Stimulated activated CD8-positive, alpha-beta memory T cell treated with anti-CD3 and anti-CD28 coated beads, Interleukin-4, amount 100 ng/mL, for 4 hours (primary cell): ENCODE measurements around the gene ACTG2.
"Not testable (repeated sequence)": the region's sequence is repeated elsewhere in the genome, so short reads cannot be mapped to it uniquely, and the experiment has no call there.

Experiments used
- DNase-seq, 2 donors: peaks; one replicate each; pipeline ENCODE4 v3.0.0-alpha.2; 2020; ENCODE audit warnings: low read depth in 2 of 2, low spot score in 1 of 2

ACTG2 gene

DNA sequence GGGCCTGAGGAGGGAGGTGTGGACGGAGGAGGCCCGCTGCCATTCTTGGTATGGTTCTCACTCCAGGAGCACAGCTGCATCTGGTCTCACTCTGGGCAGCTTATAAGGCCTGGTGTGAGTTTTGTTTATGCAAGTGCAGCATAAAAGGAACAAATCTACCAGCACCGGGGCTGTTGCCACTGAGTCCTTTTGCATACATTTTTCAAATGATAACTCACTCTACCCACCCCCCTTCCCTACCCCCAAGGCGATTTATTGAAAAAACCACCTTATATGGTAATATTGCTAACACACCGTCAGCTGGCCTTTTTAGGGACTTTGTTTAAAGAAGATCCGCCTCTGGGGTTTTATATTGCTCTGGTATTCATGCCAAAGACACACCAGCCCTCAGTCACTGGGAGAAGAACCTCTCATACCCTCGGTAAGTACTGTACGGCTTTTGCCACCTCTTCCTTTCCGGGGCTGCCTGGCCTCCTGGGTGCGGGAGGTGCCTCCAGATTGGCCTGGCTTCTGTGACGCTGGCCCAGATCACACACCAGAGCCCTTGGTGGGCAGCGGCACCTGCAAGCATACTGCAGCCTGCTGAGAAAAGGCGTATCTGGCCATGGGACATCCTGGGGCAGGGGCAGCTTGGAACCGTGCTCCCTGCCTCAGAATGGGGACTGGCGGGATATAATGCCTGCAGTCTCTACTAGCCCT is at the start of gene ACTG2:
ACTG2 (plus strand) TSS at position 378 of the 699 bp plus-strand sequence. CDS start 8,304 bp downstream, outside the sequence.
- no peak for DNase-seq

DNA sequence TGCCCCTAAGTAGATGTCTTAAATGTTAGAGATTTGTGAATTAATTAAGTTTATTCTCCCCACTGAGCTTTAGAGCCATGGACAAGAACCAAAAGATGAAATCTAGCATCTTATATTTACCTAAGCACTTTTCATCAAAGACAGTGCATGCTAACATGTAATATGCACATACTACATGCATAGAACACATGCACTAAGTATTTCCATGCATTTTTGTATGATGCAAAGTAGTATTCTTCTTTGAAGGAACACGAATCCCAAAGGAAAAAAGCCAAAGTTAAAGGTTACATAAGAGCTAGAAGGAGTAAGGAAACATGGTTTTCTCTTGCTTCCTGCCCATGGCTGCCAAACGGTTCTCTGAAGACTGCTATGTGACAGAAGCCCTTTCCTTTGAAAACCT is 48.7 kb upstream of the ACTG2 start:
- no peak for DNase-seq

DNA sequence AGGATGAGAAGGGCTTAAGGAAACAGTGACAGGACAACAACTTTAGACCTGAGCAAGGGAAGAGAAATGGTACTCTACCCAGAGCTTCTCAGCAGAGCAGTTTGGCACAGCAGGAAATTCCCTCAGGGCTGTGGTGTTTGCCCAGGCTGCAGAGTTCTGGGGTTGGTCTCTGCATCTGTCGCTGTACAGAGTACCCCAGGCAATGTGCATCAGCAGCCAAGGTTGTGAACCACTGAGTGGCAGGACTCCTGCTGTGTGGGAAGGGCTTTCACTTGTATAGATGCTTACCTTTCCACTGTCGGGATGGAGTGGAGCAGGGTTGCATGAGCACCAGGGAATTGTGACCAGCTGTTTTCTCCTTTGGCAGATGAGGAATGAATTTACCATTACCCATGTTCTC is 42.8 kb upstream of the ACTG2 start:
- no peak for DNase-seq

DNA sequence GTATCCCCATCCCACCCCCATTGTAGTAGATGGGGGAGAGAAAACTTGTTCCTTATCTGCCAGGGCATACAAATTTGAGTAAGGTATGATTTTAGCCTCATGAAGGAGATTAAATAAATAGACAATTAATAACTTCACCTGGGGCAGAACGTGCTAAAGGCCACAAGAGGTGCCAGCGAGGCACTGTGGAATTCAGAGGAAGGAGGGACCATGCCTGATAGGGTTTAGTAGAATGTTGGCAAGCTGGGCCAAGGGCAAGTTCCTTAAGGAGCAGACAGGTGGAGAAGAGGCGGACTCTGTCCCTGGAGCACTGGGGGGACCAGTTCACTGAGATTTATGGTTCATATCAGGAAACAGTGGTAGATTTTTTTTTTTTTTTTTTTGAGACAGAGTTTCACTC is 41.5 kb upstream of the ACTG2 start:
- DNase-seq, result no peak

DNA sequence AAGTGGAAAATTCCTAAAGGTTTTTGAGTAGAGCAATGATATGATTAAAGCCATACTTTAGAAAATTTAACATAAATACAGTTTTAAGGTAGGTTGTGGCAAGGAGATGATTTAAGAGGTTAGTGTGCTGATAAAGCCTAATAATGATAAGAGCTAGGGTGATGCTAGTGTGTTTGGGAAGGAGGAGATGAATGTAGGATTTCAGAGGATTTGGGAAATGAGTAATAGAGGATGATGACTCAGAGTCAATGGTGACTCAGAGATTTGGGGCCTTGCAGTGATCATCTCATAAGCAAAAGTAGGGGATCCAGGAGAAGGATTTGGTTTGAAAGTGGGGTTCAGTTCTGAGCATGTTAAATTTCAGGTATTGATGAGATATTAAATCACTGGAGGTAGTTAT is 40.8 kb upstream of the ACTG2 start:
- no peak for DNase-seq

DNA sequence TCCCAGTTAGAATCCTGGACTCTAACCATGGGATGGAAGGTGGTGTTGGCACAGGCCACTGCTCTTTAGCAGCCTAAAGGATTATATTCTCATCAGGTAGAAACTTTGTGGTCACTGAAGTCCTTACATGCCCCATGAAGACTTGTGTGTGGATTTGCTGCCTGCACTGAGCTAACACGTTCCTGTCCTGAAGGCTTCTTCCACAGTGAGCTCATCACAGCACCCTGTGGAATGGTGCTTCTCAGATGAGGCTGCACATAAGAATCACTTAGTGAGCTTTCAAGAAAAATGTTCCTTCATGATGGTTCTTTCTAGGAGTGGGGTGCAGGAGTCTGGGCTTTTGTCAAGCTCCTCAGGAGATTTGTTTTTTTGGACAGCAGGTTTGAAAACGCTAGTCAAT is 37.3 kb upstream of the ACTG2 start:
- DNase-seq, result no peak

DNA sequence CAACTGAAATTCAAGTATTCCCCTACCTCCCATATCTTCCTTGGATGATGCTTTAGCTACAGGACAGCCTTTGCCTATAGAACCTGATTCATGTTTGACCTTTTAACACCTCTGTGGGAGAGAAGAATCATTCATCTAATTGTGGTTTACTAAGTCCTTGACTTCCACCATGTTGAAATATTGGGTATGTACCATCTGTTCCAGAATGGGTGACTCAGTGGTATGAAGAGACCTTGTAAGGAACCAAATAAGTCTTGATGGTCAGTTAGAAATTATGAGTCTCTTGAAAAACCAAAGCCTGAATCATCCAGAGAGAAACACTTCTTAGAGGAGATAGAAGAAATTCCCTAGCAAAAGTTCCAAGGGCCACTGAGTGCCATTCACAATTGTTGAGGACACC is 36.6 kb upstream of the ACTG2 start:
- DNase-seq, result no peak

DNA sequence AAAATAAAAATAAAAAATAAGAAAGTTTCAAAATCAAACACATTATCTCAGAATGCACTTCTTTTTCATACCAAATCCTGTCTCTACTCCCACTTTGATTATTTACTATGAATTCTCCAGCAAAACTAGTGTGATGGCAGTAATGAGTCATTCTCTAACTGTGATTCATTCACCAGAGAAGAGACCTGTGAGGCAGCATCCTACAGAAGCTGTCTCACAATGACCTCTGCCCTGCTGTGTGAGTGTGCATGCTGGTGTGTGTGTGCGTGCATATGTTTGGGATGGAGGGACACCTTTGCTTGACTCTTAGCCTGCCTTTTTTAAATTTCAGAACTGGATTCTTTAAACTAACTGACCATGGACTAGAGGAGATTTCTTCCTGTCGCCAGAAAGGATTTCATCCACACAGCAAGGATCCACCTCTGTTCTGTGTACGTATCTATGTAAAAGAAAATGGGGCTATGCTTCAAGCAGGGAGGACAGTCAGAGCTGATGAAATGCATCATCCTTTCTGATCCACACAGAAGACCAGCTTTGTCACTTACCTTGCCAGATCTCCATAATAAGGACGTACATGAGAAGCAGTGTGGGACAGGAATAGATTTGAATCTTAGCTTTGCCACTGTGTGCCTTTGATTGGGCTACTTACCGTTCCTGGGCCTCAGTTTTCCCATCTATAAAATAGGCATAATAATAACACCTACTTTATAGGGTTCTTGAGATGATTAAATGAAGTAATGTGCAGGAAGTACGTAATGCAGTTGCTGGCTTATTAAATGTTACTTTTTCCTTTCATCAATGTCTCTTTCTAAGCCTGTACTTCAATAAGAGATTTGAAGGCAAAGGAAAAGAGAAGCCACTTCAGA is 32.9 kb upstream of the ACTG2 start:
- no peak for DNase-seq

DNA sequence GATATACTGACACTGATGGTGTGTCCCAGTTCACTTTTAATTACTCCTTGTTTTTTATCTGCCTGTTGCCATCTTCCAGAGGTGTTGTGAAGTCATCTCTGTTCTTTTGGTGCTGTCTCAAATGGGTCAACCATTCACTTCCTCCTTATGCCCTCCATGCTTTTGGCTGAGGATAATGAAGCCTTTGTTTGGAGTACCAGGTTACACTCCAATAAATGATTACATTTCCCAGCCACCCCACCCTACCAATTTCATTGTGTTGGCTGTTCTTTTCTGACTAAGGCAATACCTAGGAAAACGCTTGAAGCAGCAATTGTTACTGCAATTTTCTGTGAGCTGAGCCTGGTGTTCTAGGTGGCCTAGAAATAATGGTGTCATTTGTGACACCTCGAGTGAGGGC is 29.8 kb upstream of the ACTG2 start:
- no peak for DNase-seq

DNA sequence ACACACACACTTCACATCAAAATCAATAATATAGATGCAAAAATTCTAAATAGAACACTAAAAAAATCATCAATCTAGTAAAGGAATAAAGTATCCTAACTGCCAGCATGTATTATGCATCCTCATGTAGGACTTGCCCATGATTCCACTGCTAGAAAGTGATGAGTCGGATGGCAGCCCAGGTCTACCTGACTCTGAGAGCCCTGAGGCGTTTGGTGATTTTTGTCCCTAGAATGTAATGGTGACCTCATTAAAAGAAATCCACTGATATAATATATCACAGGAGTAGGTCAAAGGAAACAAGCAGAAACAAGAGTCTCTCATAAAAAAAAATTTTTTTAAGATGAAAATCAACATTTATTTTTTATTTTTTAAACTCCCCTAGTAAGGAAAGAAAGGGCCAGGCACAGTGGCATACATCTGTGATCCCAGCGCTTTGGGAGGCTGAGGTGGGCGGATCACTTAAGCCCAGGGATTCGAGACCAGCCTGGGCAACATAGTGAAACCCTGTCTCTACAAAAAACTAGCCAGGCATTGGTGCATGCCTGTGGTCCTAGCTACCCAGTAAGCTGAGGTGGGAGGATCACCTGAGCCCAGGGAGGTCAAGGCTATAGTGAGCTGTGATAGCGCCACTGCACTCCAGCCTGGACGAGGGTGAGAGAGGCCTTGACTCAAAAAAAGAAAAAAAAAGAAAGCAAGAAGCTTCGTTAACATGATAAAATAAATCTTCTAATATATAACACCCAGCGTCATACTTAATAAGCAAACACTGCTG is 24.4 kb upstream of the ACTG2 start:
- DNase-seq, result no peak

DNA sequence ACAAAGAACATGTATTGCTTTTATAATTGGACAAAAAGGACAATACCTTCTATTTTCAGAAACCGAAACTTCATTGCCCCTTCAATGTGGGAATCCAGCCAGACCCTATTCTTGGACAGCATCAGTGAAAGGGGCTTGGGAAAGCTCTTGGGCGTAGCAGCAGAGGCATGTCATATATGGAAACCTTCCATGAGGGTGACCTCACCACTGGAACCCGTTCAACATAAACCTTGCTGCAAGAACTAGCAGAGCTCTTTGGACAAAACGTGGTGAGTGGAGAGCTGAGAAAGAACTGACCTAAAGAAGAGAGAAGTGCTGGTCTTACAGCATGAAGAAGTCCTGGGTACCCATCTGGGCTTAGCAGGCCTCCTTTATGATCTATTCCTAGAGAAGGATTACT is 22.7 kb upstream of the ACTG2 start:
- no peak for DNase-seq

DNA sequence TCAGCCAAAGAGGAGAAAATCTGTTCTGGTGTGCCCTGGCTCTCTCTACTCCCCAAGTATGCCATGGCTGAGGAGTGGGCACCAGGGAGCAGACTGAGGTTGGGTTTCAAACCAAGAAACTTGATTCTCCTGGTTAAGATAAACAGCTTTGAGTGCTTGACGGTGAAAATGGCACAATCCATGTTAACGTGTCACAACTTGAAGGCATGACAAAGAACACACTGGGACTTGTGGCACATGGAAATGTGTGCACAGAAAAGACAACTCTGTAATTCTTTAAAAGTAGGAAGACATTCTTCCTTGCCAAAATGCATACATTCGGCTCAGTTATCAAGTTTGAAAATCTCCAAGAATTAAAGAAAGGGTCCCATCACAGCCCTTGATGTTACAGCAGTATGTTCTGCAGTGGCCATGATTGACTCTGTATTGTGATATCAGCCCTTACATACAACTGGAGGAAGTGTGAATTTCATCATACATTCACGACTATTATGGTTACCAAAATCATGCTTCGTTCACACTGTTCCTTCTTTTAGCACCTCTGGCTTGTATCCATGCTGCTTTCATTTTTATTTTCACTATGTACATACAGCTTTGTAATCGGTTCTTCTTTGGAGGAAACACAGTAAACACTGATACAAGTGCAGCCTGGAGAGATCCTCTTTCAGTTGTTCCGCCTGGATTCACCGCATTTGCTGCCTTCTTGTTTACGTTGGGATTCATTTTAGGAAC is 15.6 kb upstream of the ACTG2 start:
- no peak for DNase-seq

DNA sequence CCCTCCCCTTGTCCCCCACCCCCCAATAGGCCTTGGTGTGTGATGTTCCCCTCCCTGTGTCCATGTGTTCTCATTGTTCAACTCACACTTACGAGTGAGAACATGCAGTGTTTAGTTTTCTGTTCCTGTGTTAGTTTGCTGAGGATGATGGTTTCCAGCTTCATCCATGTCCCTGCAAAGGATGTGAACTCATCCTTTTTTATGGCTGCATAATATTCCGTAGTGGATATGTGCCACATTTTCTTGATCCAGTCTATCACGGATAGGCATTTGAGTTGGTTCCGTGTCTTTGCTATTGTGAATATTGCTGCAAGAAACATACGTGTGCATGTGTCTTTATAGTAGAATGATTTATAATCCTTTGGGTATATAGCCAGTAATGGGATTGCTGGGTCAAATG is 14.8 kb upstream of the ACTG2 start:
- not testable (repeated sequence) for DNase-seq

DNA sequence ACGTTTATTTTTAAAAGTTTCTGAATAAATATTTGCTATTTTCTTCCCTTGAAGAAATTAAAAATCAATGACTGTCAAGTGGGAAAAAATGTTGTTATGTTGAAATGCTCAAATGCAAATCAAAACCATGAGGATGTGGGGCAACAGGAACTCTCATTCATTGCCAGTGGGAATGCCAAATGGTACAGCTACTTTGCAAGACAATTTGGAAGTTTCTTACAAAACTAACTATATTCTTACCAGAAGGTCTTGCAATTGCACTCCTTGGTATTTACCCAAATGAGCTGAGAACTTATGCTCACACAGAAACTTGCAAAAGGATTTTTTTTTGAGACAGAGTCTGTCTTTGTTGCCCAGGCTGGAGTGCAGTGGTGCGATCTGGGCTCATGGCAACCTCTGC is 7.4 kb upstream of the ACTG2 start:
- no peak for DNase-seq

DNA sequence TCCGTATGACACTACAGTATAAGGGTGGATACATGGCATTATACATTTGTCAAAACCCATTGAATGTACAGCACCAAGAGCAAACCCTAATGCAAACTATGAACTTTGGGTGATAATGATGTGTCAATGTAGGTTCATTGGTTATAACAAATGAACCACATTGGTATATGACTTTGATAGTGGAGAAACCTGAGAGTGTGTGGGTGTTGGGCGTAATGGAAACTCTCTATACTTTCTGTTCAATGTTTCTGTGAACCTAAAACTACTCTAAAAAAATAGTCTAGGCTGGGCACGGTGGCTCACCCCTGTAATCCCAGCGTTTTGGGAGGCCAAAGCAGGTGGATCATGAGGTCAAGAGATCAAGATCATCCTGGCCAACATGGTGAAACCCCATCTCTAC is 6.5 kb upstream of the ACTG2 start:
- DNase-seq, result no peak

DNA sequence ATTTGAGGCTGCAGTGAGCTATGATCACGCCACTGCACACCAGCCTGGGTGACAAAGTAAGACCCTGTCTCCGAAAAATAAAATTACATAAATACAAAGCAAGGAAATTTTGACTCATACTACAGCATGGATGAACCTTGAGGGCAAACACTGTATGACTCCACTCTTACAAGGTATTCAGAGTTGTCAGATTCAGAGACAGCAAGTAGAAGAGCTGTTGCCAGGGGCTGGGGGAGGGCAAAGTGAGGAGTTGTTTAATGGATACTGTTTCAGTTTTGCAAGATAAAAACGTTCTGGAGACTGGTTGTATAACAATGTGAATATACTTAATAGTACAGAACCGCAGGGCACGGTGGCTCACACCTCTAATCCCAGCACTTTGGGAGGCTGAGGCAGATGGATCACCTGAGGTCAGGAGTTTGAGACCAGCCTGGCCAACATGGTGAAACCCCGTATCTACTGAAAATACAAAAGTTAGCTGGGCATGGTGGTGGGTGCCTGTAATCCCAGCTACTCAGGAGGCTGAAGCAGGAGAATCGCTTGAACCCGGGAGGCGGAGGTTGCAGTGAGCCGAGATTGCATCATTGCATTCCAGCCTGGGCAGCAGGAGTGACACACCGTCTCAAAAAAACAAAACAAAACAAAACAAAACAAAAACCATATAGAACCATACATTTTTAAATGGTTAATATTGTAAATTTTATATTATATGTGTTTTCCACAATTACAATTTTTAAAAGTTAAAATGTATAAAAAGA is 5.0 kb upstream of the ACTG2 start:
- DNase-seq, result not testable (repeated sequence)

DNA sequence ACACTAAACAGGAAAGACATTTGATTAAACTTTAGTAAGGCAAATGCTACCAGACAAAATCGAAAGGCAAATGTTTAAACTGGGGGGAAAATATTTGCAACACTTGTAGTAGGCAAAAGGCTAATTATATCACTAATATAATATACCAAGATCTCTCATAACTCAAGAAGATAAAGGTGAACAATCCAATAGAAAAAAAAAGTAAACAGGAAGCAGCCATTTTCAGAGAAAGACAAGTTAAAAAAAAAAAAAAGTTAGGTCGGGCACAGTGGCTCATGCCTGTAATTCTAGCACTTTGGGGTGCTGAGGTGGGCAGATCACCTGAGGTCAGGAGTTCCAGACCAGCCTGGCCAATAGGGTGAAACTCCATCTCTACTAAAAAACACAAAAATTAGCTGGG is 4.4 kb upstream of the ACTG2 start:
- no peak for DNase-seq

DNA sequence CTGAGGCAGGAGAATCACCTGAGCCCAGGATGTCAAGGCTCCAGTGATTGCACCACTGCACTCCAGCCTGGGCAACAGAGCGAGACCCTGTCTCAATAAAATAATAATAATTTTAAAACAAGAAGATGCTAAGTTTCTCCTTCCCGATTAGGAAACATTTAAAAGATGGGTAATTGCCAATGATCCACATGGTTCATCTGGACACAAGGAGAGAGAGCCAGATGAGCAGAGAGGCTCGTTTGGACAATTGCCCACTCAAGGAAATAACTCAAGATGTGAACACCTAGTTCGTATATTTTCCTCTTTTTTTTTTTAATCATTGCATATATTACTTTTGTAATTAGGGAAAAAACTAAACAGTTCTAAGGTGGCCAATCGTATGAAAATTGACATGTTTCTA is 3.6 kb upstream of the ACTG2 start:
- no peak for DNase-seq

DNA sequence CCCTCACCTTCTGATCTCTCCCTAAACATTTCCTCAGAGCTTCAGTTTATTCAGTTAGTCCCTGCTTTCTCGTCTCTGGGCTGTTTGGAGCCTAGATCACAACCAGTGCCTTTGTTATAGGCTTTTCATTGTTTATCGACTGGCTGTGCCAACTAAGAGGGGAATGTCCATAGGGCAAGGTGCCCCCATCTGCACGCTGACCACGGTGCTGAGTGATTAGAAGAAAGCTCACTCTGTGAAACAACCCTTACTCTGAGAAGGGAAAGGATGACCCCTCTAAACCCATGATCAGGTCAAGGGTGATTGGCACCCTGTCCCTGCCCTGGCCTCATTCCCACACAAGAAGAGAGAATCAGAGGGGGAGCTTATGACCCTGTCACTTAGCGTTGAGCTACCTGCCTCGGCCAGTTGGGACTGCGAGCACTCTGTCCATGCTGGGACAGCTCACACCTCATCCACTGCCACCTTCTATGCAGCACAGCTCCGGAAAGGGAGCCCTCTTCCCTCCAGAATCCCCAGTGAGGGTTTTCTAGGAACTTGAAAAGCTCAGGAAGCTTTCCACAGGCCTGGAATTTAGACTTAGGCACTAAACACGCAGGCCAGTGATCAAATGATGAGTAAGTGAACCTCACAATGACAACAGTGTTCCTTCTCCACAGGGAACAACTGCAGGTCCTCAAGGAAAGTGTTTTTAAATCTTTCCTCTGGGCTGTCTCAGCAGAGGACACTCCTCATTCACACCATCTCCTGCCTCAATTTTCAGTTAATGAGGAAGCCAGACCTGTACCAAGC is 2.3 kb upstream of the ACTG2 start:
- no peak for DNase-seq
